HepG2 (cell line): Measurements from ENCODE around the gene SIAH2. TPM values are rescaled to one million over a fixed set of nuclear protein-coding genes. Genes with fewer than 3 reads are reported as not detected.

ENCODE experiments used
- CEBPB ChIP-seq: IDR thresholded peaks from 2 replicates; pipeline ENCODE4 v1.6.1; 2011; ENCODE audit warnings: low read depth, low read length, improper control_type of control experiment, borderline replicate concordance
- HNRNPH1 ChIP-seq: fragments of 200-400 bp; formaldehyde crosslinking; optimal IDR thresholded peaks from 2 replicates; pipeline ENCODE3; 2017; ENCODE audit warnings: mild to moderate bottlenecking, low read depth, low read length
- IKZF4 ChIP-seq: sonication (generic); formaldehyde crosslinking; IDR thresholded peaks from 2 replicates; pipeline ENCODE4 v1.5.1; 2020; ENCODE audit warnings: borderline replicate concordance, mild to moderate bottlenecking, low read depth, missing genetic modification reagents; ENCODE audit errors: not compliant biosample characterization
- JUND ChIP-seq: sonication (generic); formaldehyde crosslinking; IDR thresholded peaks from 2 replicates; pipeline ENCODE4 v1.8.0; 2022; ENCODE audit warnings: mild to moderate bottlenecking, missing genetic modification reagents
- MEIS2 ChIP-seq: sonication (generic); formaldehyde crosslinking; IDR thresholded peaks from 2 replicates; pipeline ENCODE4 v1.9.0; 2021; ENCODE audit warnings: mild to moderate bottlenecking, missing genetic modification reagents
- MIER2 ChIP-seq: IDR thresholded peaks from 2 replicates; pipeline ENCODE4 v1.6.1; 2016; ENCODE audit warnings: missing biosample characterization, missing genetic modification reagents
- PRMT3 ChIP-seq: sonication (generic); formaldehyde crosslinking; IDR thresholded peaks from 2 replicates; pipeline ENCODE4 v1.8.1; 2022; ENCODE audit warnings: low read depth, mild to moderate bottlenecking, moderate library complexity, missing genetic modification reagents, borderline replicate concordance
- SMAD3 ChIP-seq: sonication (generic); formaldehyde crosslinking; IDR thresholded peaks from 2 replicates; pipeline ENCODE4 v1.4.0; 2020; ENCODE audit warnings: missing genetic modification reagents
- ZBTB3 ChIP-seq: sonication (generic); formaldehyde crosslinking; IDR thresholded peaks from 2 replicates; pipeline ENCODE4 v1.4.0; 2020; ENCODE audit warnings: low read depth, mild to moderate bottlenecking, moderate library complexity, missing genetic modification reagents, borderline replicate concordance
- ZFP36L1 ChIP-seq: sonication (generic); formaldehyde crosslinking; IDR thresholded peaks from 2 replicates; pipeline ENCODE4 v1.8.0; 2022; ENCODE audit warnings: mild to moderate bottlenecking, missing genetic modification reagents, moderate library complexity
- ZNF17 ChIP-seq: sonication (generic); formaldehyde crosslinking; IDR thresholded peaks from 2 replicates; pipeline ENCODE4 v1.5.0; 2020; ENCODE audit warnings: mild to moderate bottlenecking, missing genetic modification reagents
- ZNF446 ChIP-seq: sonication (generic); formaldehyde crosslinking; IDR thresholded peaks from 2 replicates; pipeline ENCODE4 v1.5.0; 2020; ENCODE audit warnings: mild to moderate bottlenecking, missing genetic modification reagents
- ZNF674 ChIP-seq: sonication (generic); formaldehyde crosslinking; IDR thresholded peaks from 2 replicates; pipeline ENCODE4 v1.5.0; 2020; ENCODE audit warnings: low read depth, mild to moderate bottlenecking, missing genetic modification reagents
- polyA plus RNA-seq, 8 experiments: library from polyadenylated mRNA; depleted of rRNA in 3 of 8; stranded (reverse) in 7 of 8; unstranded in 1 of 8; fragments of >200 nt; fragmentation: Illumina TruSeq in 4 of 8; extraction: Trizol in 4 of 8; gene quantifications; 2 replicates each; pipeline versions ENCODE4 v1.2.1 to v1.2.3, GENCODE V29; 2011 to 2016; ENCODE audit warnings: low read depth in 4 of 8, missing spikeins in 1 of 8, mixed read lengths in 1 of 8; ENCODE audit not compliant: insufficient read depth in 1 of 8
- total RNA-seq, 5 experiments: library from RNA; depleted of rRNA; stranded (reverse); fragments of >200 nt; fragmentation: Illumina TruSeq; extraction: Trizol; gene quantifications; 2 replicates each; pipeline ENCODE4 v1.2.3, GENCODE V29; 2016; ENCODE audit warnings: low read depth in 1 of 5
- TF ChIP-seq, protein P1 (sequence below): sonication (generic); formaldehyde crosslinking; IDR thresholded peaks from 2 replicates; pipeline ENCODE4 v1.4.0; 2020; ENCODE audit warnings: mild to moderate bottlenecking, missing genetic modification reagents, borderline replicate concordance
- TF ChIP-seq, protein P2 (sequence below): sonication (generic); formaldehyde crosslinking; IDR thresholded peaks from 2 replicates; pipeline ENCODE4 v1.9.0; 2021; ENCODE audit warnings: mild to moderate bottlenecking, missing genetic modification reagents

Gene SIAH2
- total and polyA plus RNA-seq, 2 of the 13 experiments (the other 11 are each of a cell fraction or from before 2014, with no cell fraction given): 71.8 to 117 TPM

DNA sequence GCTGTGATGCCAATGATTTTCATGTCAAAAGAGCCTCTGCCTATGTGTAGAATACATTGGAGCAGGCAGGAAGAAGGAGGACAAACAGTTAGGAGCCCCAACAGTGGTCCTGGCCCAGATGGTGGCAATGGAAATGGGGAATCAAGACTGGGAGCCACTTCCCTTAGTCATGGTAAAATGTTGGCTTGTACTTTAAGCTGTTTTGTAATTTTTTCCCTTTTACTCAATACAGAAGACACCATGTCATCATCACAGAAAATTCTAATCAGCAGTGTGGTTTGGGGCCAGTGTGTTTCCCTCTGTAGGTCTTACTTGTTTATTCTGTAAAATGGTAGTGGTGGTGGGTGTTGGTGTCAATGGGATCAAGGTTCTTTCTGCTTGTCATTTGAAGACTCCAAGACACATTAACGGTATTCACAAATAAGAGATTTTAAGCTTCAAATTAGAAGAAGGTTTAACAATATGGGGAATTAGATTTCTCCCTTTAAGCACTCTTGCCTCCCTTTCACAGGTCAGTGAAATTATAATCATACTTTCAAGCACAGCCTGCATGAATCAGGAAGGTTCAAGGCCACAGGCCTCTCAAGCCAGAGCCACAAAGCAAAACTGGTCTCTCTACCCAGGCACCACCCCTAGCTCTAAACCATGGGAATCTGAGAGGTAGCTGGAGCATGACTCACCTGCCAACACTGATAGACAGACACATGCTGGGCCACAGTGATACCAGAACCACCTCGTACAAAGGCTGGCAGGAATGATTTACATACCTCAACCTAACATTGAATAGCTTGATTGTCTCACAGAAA lies 24.9 kb downstream of the SIAH2 start (continued):
- TF ChIP-seq, protein P1, sequence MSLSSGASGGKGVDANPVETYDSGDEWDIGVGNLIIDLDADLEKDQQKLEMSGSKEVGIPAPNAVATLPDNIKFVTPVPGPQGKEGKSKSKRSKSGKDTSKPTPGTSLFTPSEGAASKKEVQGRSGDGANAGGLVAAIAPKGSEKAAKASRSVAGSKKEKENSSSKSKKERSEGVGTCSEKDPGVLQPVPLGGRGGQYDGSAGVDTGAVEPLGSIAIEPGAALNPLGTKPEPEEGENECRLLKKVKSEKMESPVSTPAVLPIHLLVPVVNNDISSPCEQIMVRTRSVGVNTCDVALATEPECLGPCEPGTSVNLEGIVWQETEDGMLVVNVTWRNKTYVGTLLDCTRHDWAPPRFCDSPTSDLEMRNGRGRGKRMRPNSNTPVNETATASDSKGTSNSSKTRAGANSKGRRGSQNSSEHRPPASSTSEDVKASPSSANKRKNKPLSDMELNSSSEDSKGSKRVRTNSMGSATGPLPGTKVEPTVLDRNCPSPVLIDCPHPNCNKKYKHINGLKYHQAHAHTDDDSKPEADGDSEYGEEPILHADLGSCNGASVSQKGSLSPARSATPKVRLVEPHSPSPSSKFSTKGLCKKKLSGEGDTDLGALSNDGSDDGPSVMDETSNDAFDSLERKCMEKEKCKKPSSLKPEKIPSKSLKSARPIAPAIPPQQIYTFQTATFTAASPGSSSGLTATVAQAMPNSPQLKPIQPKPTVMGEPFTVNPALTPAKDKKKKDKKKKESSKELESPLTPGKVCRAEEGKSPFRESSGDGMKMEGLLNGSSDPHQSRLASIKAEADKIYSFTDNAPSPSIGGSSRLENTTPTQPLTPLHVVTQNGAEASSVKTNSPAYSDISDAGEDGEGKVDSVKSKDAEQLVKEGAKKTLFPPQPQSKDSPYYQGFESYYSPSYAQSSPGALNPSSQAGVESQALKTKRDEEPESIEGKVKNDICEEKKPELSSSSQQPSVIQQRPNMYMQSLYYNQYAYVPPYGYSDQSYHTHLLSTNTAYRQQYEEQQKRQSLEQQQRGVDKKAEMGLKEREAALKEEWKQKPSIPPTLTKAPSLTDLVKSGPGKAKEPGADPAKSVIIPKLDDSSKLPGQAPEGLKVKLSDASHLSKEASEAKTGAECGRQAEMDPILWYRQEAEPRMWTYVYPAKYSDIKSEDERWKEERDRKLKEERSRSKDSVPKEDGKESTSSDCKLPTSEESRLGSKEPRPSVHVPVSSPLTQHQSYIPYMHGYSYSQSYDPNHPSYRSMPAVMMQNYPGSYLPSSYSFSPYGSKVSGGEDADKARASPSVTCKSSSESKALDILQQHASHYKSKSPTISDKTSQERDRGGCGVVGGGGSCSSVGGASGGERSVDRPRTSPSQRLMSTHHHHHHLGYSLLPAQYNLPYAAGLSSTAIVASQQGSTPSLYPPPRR: no peak
- no peak for TF ChIP-seq PRMT3 (CRISPR knock-in tag)
- TF ChIP-seq, protein P2, sequence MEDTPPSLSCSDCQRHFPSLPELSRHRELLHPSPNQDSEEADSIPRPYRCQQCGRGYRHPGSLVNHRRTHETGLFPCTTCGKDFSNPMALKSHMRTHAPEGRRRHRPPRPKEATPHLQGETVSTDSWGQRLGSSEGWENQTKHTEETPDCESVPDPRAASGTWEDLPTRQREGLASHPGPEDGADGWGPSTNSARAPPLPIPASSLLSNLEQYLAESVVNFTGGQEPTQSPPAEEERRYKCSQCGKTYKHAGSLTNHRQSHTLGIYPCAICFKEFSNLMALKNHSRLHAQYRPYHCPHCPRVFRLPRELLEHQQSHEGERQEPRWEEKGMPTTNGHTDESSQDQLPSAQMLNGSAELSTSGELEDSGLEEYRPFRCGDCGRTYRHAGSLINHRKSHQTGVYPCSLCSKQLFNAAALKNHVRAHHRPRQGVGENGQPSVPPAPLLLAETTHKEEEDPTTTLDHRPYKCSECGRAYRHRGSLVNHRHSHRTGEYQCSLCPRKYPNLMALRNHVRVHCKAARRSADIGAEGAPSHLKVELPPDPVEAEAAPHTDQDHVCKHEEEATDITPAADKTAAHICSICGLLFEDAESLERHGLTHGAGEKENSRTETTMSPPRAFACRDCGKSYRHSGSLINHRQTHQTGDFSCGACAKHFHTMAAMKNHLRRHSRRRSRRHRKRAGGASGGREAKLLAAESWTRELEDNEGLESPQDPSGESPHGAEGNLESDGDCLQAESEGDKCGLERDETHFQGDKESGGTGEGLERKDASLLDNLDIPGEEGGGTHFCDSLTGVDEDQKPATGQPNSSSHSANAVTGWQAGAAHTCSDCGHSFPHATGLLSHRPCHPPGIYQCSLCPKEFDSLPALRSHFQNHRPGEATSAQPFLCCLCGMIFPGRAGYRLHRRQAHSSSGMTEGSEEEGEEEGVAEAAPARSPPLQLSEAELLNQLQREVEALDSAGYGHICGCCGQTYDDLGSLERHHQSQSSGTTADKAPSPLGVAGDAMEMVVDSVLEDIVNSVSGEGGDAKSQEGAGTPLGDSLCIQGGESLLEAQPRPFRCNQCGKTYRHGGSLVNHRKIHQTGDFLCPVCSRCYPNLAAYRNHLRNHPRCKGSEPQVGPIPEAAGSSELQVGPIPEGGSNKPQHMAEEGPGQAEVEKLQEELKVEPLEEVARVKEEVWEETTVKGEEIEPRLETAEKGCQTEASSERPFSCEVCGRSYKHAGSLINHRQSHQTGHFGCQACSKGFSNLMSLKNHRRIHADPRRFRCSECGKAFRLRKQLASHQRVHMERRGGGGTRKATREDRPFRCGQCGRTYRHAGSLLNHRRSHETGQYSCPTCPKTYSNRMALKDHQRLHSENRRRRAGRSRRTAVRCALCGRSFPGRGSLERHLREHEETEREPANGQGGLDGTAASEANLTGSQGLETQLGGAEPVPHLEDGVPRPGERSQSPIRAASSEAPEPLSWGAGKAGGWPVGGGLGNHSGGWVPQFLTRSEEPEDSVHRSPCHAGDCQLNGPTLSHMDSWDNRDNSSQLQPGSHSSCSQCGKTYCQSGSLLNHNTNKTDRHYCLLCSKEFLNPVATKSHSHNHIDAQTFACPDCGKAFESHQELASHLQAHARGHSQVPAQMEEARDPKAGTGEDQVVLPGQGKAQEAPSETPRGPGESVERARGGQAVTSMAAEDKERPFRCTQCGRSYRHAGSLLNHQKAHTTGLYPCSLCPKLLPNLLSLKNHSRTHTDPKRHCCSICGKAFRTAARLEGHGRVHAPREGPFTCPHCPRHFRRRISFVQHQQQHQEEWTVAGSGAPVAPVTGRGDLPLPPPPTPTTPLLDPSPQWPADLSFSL: no peak; the same call in 1 of the 2 replicates
- TF ChIP-seq CEBPB: peak; percentile 69; the same call in 1 of the 2 replicates
- peak; percentile 56; the same call in 1 of the 2 replicates for TF ChIP-seq MIER2
- peak; percentile 23; the same call in 1 of the 2 replicates for TF ChIP-seq SMAD3 (CRISPR knock-in tag)
- peak; percentile 31; the same call in 1 of the 2 replicates for TF ChIP-seq MEIS2 (CRISPR knock-in tag)
- TF ChIP-seq ZFP36L1: 0 out of 2 replicates have a peak, but pooled peaks have one; percentile 15
- no peak for TF ChIP-seq IKZF4 (CRISPR knock-in tag)
- TF ChIP-seq ZNF674: no peak
- no peak for TF ChIP-seq HNRNPH1
- TF ChIP-seq ZNF446 (CRISPR knock-in tag): 0 out of 2 replicates have a peak, but pooled peaks have one; percentile 35
- peak; percentile 73 for TF ChIP-seq ZBTB3
- no peak for TF ChIP-seq ZNF17 (CRISPR knock-in tag)
- TF ChIP-seq JUND (CRISPR knock-in tag): peak; percentile 81
